ENCODE results near the gene TBX5.

GRCh38 chr12:114395755-114396152 lies 10.2 kb downstream of the TBX5 start:
- TF ChIP-seq ZNF274 (IDR thresholded peaks at IDR 0.05; ENCODE audit: borderline replicate concordance, low read depth, low read length) (no peak), NFIX (CRISPR knock-in tag; IDR thresholded peaks at IDR 0.05; ENCODE audit: low read depth) (no peak), SPI1 (IDR thresholded peaks at IDR 0.05; ENCODE audit: borderline replicate concordance, low read depth, low read length) (no peak), ZNF592 (IDR thresholded peaks at IDR 0.05) (no peak), ZNF184 (CRISPR knock-in tag; IDR thresholded peaks at IDR 0.05) (no peak), NRF1 (conservative IDR thresholded peaks at IDR 0.05 in 1 of 2, IDR thresholded peaks at IDR 0.05 in 1 of 2) (no peak)
